Dedifferentiated amniotic fluid mesenchymal stem cell (primary cell): ENCODE results near the gene ATG9B.

ENCODE experiments used
- DNase-seq: peaks from one replicate; pipeline ENCODE4 v3.0.0-alpha.2; 2016; ENCODE audit errors: extremely low spot score

Gene ATG9B

GRCh38 chr7:151001546-151001945, 22.7 kb downstream of the ATG9B start:
- no peak for DNase-seq

DNA sequence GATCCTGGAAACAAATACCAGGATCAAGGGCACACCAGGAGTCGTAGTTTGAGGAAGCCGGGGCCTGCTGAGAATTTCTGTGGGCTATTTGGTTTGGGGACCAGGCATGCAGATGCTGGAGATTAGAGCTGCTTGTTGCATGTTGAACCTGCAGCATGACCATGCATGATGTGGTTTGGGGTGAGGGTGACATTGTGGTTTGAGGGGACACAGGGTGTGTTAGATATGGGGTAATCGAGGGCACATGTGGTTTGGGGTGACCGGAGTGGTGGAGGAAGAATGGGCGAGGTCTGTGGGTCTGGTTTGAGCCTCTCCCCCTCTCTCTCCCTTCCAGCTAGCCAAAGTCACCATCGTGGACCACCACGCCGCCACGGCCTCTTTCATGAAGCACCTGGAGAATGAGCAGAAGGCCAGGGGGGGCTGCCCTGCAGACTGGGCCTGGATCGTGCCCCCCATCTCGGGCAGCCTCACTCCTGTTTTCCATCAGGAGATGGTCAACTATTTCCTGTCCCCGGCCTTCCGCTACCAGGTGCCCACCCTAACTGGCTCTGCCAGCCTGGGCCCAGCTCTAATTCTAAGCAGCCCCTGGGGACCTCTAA, 23.3 kb downstream of the ATG9B start:
- DNase-seq: no peak

- DNase-seq: no peak
These were observed 24.6 kb downstream of the ATG9B start for GRCh38 chr7:150999497-151000230.

DNA sequence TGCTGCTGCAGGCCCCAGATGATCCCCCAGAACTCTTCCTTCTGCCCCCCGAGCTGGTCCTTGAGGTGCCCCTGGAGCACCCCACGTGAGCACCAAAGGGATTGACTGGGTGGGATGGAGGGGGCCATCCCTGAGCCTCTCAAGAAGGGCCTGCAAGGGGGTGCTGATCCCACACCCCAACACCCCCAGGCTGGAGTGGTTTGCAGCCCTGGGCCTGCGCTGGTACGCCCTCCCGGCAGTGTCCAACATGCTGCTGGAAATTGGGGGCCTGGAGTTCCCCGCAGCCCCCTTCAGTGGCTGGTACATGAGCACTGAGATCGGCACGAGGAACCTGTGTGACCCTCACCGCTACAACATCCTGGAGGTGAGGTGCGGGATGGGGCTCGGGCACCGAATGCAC, 25.3 kb downstream of the ATG9B start:
- no peak for DNase-seq

DNA sequence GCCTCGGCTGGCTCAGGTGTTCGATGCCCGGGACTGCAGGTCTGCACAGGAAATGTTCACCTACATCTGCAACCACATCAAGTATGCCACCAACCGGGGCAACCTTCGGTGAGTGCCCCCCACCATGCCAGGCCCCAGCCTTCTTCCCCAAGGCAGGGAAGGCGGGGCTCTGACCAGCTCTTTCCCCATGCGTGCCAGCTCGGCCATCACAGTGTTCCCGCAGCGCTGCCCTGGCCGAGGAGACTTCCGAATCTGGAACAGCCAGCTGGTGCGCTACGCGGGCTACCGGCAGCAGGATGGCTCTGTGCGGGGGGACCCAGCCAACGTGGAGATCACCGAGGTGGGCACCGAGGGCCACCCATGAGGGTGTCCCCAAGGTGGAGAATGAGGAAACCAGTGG, 26.0 kb downstream of the ATG9B start:
- no peak for DNase-seq

DNA sequence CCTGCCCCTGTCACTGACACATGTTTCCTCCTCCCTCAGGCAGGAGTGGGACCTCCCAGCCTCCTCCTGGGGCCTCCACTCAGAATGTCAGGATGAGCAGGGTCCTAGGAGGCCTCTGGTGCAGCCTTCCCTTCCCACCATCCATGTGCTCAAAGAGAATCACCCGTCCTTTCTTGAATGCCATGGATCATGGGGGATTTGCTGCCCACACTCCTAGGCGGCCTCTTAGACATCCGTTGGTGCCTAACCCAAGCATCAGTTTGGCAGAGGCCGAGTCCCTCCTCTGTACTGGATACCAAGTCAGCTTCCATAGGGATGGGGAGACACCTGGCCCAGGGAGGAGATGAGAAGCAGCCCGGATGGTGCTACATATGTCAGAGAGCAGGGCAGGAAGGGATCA, 26.5 kb downstream of the ATG9B start:
- DNase-seq: no peak

GRCh38 chr7:150997075-150997511, 27.2 kb downstream of the ATG9B start:
- no peak for DNase-seq

DNA sequence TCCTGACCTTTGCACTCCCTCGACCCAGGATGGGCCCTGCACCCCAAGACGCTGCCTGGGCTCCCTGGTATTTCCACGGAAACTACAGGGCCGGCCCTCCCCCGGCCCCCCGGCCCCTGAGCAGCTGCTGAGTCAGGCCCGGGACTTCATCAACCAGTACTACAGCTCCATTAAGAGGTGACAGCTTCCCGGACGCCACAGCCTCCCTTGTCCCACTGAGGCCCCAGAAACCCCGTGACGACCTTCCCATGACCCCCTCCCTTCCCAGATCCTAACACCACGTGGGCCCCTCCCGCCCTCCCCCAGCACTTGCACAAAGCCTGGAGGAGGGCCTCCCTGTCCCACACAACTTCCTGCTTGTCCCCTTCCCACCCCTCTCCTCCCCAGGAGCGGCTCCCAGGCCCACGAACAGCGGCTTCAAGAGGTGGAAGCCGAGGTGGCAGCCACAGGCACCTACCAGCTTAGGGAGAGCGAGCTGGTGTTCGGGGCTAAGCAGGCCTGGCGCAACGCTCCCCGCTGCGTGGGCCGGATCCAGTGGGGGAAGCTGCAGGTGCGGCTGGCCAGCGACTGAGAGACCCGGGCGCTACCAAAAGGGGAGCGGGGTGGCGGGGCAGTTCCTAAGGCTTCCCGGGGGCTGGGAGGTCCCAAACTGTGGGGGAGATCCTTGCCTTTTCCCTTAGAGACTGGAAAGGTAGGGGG, 27.8 kb downstream of the ATG9B start:
- DNase-seq: no peak

- DNase-seq: no peak
These were observed 29.3 kb downstream of the ATG9B start for GRCh38 chr7:150994838-150995510.

DNA sequence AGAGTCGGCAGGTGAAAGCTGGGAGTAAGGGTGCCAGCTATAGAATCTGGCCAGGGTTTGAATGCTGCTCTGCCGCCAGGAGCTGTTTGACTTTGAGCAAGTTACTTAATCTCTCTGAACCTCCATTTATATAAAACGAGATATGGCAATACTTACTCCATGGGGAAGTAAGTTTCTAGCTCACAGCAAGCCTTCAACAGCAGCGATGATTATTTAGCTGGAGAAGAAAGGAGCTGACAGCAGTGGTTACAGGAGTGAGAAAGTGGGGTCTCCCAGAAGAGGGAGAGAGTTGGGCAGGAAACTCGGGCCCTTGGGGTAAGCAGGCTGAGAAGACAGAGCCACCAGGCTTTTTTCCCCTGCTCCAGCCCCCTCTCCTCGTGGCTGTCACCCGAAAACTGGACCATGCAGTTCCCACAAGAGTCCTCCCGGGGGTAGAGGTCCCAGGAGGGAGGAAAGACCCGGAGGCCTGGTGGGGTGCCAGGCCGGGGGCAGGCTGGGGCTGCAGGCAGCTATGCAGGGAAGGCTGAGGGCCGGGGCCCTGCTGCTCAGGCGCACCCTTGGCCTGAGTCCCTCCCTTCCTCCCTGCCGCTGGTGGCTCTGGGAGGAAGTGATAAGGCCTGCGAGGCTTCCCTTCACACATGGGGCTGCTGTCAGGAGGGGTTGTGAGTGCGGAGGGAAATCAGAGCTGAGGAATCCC, 30.0 kb downstream of the ATG9B start:
- DNase-seq: no peak

- DNase-seq: no peak
These were observed 30.8 kb downstream of the ATG9B start for GRCh38 chr7:150993511-150993910.

DNA sequence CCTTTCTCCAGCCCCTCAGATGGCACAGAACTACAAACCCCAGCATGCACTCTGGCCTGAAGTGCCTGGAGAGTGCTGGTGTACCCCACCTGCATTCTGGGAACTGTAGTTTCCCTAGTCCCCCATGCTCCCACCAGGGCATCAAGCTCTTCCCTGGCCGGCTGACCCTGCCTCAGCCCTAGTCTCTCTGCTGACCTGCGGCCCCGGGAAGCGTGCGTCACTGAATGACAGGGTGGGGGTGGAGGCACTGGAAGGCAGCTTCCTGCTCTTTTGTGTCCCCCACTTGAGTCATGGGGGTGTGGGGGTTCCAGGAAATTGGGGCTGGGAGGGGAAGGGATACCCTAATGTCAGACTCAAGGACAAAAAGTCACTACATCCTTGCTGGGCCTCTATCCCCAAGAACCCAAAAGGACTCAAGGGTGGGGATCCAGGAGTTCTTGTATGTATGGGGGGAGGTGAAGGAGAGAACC, 31.4 kb downstream of the ATG9B start:
- DNase-seq: no peak

DNA sequence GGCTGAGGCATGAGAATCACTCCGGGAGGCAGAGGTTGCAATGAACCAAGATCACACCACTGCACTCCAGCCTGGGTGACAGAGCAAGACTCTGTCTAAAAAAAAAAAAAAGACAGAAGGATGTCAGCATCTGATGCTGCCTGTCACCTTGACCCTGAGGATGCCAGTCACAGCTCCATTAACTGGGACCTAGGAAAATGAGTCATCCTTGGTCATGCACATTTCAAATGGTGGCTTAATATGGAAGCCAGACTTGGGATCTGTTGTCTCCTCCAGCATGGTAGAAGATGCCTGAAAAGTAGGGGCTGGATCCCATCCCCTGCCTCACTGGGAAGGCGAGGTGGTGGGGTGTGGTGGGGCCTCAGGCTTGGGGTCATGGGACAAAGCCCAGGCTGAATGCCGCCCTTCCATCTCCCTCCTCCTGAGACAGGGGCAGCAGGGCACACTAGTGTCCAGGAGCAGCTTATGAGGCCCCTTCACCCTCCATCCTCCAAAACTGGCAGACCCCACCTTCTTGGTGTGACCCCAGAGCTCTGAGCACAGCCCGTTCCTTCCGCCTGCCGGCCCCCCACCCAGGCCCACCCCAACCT, 32.1 kb downstream of the ATG9B start:
- DNase-seq: no peak

- DNase-seq: no peak
These were observed 33.7 kb downstream of the ATG9B start, which contains the start of gene NOS3 for GRCh38 chr7:150990416-150991186. Gene NOS3, plus strand, starts transcription at chr7:150991017. Its CDS starts 2,787 bp downstream, at chr7:150993804.

- no peak for DNase-seq
These were observed 34.8 kb downstream of the ATG9B start for GRCh38 chr7:150989456-150989855.

DNA sequence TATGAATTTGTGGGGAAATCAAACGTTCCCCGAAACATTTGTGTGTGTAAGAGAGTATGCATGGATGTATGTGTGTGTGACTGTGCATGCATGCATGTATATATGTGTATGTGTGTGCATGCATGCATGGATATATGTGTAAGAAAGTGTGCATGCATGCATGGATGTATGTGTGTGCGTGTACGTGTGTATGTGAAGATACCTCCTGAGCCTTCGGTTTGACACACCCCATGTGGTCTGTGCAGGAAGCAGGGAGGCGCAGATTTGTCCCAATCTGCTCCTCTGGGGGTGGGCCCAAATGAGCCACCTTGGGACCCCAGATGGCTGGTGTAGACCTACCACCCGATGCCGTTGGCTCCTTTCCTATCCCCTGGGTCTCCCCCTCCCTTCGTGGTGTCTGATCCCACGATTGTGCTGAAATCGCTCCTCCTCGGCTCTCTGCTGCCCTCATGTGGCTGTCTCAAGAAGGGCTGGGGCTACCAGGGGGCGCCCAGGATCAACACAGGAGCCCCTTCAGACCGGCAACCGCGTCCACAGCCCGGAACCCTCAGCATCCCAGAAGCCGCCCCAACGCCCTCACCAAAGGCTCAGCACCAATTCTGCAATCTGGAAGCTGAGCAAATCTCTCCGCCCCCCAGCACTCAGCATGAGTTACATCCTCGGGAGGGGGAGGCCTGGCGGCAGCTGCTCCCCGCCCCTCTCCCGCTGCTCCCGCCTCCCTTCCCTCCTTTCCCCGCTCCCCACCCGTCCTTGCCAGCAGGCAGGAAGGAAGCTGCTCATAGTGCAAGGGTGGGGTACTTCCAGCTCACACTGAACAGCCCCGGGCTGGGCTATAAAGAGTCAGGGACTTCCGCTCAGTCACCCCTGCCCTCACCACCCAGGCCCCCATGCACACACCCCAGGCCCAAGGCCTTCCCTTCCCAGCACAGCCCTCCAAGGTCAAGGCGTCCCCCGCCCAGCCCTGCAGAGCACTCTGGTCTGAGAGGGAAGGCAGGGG, 35.8 kb downstream of the ATG9B start:
- no peak for DNase-seq

DNA sequence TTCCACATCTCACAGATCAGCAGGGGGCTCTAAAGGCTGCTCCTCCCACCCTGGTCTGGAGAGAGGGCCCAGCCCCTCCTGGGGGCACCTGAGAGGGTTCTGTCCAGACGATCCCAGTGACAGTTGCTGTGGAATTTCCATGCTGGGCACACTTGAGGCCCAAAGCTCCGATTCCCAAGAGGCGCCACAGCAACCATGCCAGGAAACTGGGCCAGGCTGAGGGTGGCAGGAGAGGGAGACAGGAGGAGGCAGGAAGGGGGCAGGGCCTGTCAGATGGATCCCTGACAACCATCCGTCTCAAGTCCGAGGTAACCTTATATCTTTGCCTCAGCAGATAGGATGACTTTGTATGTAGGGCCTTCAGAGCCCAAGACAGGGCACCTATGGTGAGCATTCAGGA, 37.7 kb downstream of the ATG9B start:
- DNase-seq: no peak

DNA sequence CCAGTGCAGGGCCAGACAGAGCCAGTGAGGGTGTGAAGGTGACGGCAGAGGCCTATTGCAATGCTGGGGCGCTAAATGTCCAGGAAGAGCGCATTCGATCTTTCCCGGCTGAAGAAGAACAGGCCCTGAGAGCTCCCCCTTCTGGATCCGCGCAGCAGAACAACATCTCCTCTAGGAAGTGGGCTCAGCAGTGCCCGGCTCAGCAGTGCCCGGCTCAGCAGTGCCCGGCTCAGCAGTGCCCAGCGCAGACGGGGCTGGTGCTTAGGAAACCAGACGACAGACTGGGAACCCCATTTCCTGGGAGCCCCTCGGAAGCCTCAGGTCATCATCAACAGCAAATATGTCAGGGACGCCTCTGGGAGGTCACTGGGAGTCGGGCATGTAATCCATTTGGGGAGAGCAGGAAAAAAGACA, 38.2 kb downstream of the ATG9B start:
- no peak for DNase-seq

GRCh38 chr7:150983893-150984368, 40.4 kb downstream of the ATG9B start:
- no peak for DNase-seq
